Chondrocyte (in vitro differentiated cells): ENCODE results near the gene TRAPPC2L. TPM values are rescaled to one million over a fixed set of nuclear protein-coding genes. Genes with fewer than 3 reads are reported as not detected.
"Not testable (repeated sequence)": the region's sequence is repeated elsewhere in the genome, so short reads cannot be mapped to it uniquely, and the experiment has no call there.

Experiments
- DNase-seq: peaks from one replicate; pipeline ENCODE4 v3.0.0; 2021; ENCODE audit warnings: mixed read lengths, low spot score
- H3K27ac Mint-ChIP-seq: one replicate; pipeline ENCODE4 v1.8.0; 2021; ENCODE audit warnings: mild to moderate bottlenecking, moderate library complexity, mixed read lengths; ENCODE audit not compliant: unreplicated experiment
- H3K27me3 Mint-ChIP-seq: 2 replicates; pipeline ENCODE4 v1.8.0; 2021; ENCODE audit warnings: low read depth, mixed read lengths
- H3K36me3 Mint-ChIP-seq: 2 replicates; pipeline ENCODE4 v1.8.0; 2021; ENCODE audit warnings: low read depth, mixed read lengths
- H3K4me1 Mint-ChIP-seq: 2 replicates; pipeline ENCODE4 v1.8.0; 2021; ENCODE audit warnings: low read depth, mild to moderate bottlenecking, mixed read lengths
- H3K4me3 Mint-ChIP-seq: one replicate; pipeline ENCODE4 v1.8.0; 2021; ENCODE audit warnings: mild to moderate bottlenecking, moderate library complexity, mixed read lengths; ENCODE audit not compliant: unreplicated experiment
- H3K9me3 Mint-ChIP-seq: 2 replicates; pipeline ENCODE4 v1.8.0; 2021; ENCODE audit warnings: low read depth, mixed read lengths
- CTCF ChIP-seq: fragments of 200-600 bp; sonication (generic); IDR thresholded peaks from 2 replicates; pipeline ENCODE4 v1.5.0; 2021; ENCODE audit warnings: antibody characterized with exemption, mild to moderate bottlenecking, moderate library complexity
- total RNA-seq: library from RNA; stranded (reverse); gene quantifications from 3 replicates; pipeline ENCODE4 v1.2.1, GENCODE V29; 2021

The TRAPPC2L gene
- total RNA-seq, 1 donor from 2014 or later, result 52.5 TPM

GRCh38 chr16:88821168-88821850, 35.6 kb upstream of the TRAPPC2L start:
- Mint-ChIP-seq H3K27ac (no peak overlapping the region), H3K9me3 (no peaks in the 10 kb centered on the region), H3K4me3 (no peak overlapping the region), H3K36me3 (peaks cover 1% of the 10 kb centered on the region), H3K4me1 (no peaks in the 10 kb centered on the region), H3K27me3 (no peaks in the 10 kb centered on the region)
- no peak for DNase-seq
- TF ChIP-seq CTCF, result no peak

- no peak for TF ChIP-seq CTCF
- H3K36me3 Mint-ChIP-seq, result peaks cover 1% of the 10 kb centered on the region
- H3K4me1 Mint-ChIP-seq, result no peaks in the 10 kb centered on the region
- DNase-seq, result no peak
- no peak overlapping the region for H3K4me3 Mint-ChIP-seq
- H3K27me3 Mint-ChIP-seq, result no peaks in the 10 kb centered on the region
- H3K27ac Mint-ChIP-seq, result no peak overlapping the region
- H3K9me3 Mint-ChIP-seq, result no peaks in the 10 kb centered on the region
Measured at GRCh38 chr16:88822281-88823040, 34.5 kb upstream of the TRAPPC2L start.

- not testable (repeated sequence) for H3K4me1 Mint-ChIP-seq, DNase-seq, H3K4me3 Mint-ChIP-seq, H3K9me3 Mint-ChIP-seq, H3K36me3 Mint-ChIP-seq, H3K27me3 Mint-ChIP-seq, H3K27ac Mint-ChIP-seq
Measured at GRCh38 chr16:88823646-88824045, 33.3 kb upstream of the TRAPPC2L start.

GRCh38 chr16:88824256-88825077, 32.5 kb upstream of the TRAPPC2L start:
- H3K27ac Mint-ChIP-seq, result no peak overlapping the region

GRCh38 chr16:88825146-88825545, 31.8 kb upstream of the TRAPPC2L start:
- no peaks in the 10 kb centered on the region for H3K4me1 Mint-ChIP-seq
- no peak for DNase-seq
- H3K36me3 Mint-ChIP-seq, result peaks cover 1% of the 10 kb centered on the region
- no peaks in the 10 kb centered on the region for H3K27me3 Mint-ChIP-seq
- H3K9me3 Mint-ChIP-seq, result no peaks in the 10 kb centered on the region
- no peak for TF ChIP-seq CTCF
- H3K27ac Mint-ChIP-seq, result no peak overlapping the region
- H3K4me3 Mint-ChIP-seq, result no peak overlapping the region

More at GRCh38 chr16:88824256-88825077, 32.5 kb upstream of the TRAPPC2L start:
- H3K9me3 Mint-ChIP-seq, result no peaks in the 10 kb centered on the region
- H3K4me3 Mint-ChIP-seq, result no peak overlapping the region
- no peaks in the 10 kb centered on the region for H3K27me3 Mint-ChIP-seq
- TF ChIP-seq CTCF, result no peak
- no peak for DNase-seq
- H3K4me1 Mint-ChIP-seq, result no peaks in the 10 kb centered on the region
- H3K36me3 Mint-ChIP-seq, result peaks cover 1% of the 10 kb centered on the region
